ACC112 (cell line): Measurements from ENCODE around the gene HIPK1.

Experiments used
- H2AFZ ChIP-seq: fragments of 200-600 bp; sonication (generic); one replicate; pipeline ENCODE4 v1.6.0; 2017; ENCODE audit warnings: antibody characterized with exemption, low read length; ENCODE audit not compliant: unreplicated experiment
- H3K27ac ChIP-seq: fragments of 200-600 bp; sonication (generic); 2 replicates; pipeline ENCODE4 v1.5.1; 2014; ENCODE audit warnings: low read depth, mild to moderate bottlenecking, antibody characterized with exemption, low read length, moderate library complexity
- H3K27me3 ChIP-seq: fragments of 200-600 bp; sonication (generic); 2 replicates; pipeline ENCODE4 v1.6.1; 2014; ENCODE audit warnings: mild to moderate bottlenecking, antibody characterized with exemption, low read length, moderate library complexity, mixed read lengths; ENCODE audit not compliant: insufficient read depth
- H3K36me3 ChIP-seq: fragments of 200-600 bp; sonication (generic); 2 replicates; pipeline ENCODE4 v1.6.1; 2016; ENCODE audit warnings: mild to moderate bottlenecking, antibody characterized with exemption, low read length, moderate library complexity, mixed read lengths; ENCODE audit not compliant: insufficient read depth
- H3K4me1 ChIP-seq: fragments of 200-600 bp; sonication (generic); one replicate; pipeline ENCODE4 v1.6.1; 2016; ENCODE audit warnings: low read length, mixed read lengths; ENCODE audit not compliant: insufficient read depth, unreplicated experiment, control insufficient read depth
- H3K4me3 ChIP-seq: fragments of 200-600 bp; sonication (generic); 2 replicates; pipeline ENCODE4 v1.5.1; 2014; ENCODE audit warnings: mild to moderate bottlenecking, low read depth, low read length
- H3K79me2 ChIP-seq: fragments of 200-600 bp; sonication (generic); one replicate; pipeline ENCODE4 v1.6.0; 2016; ENCODE audit warnings: low read length; ENCODE audit not compliant: control insufficient read depth, unreplicated experiment, insufficient read depth

Gene HIPK1

GRCh38 chr1:113928941-113929749 lies at the start of gene HIPK1:
HIPK1 (plus strand) TSS chr1:113929324.
- H3K27me3 ChIP-seq: no peaks in the 10 kb centered on the region
- no peaks in the 10 kb centered on the region for H3K36me3 ChIP-seq
- H3K4me3 ChIP-seq: peak within 1 kb of the TSS; percentile 93
- H3K27ac ChIP-seq: peak within 1 kb of the TSS; percentile 95
- peak within 1 kb of the TSS; percentile 79 for H2AFZ ChIP-seq
- H3K79me2 ChIP-seq: peaks cover 48% of the 10 kb centered on the region
- H3K4me1 ChIP-seq: peaks cover 9% of the 10 kb centered on the region

- Histone ChIP-seq H3K4me3 (no peak overlapping the region), H3K27ac (no peak overlapping the region), H2AFZ (no peak overlapping the region)
Measured at GRCh38 chr1:113879739-113880038, 49.4 kb upstream of the HIPK1 start.

GRCh38 chr1:113881661-113882060 lies 47.5 kb upstream of the HIPK1 start:
- Histone ChIP-seq H3K4me1 (no peaks in the 10 kb centered on the region), H3K27me3 (no peaks in the 10 kb centered on the region), H3K36me3 (no peaks in the 10 kb centered on the region), H3K79me2 (no peaks in the 10 kb centered on the region), H2AFZ (no peak overlapping the region), H3K4me3 (no peak overlapping the region), H3K27ac (no peak overlapping the region)

More at GRCh38 chr1:113879739-113880038, 49.4 kb upstream of the HIPK1 start:
- H3K79me2 ChIP-seq: no peaks in the 10 kb centered on the region
- no peaks in the 10 kb centered on the region for H3K27me3 ChIP-seq
- H3K4me1 ChIP-seq: no peaks in the 10 kb centered on the region
- no peaks in the 10 kb centered on the region for H3K36me3 ChIP-seq

GRCh38 chr1:113886417-113887401 lies 42.4 kb upstream of the HIPK1 start:
- H3K36me3 ChIP-seq: no peaks in the 10 kb centered on the region

GRCh38 chr1:113887402-113888175 lies 41.5 kb upstream of the HIPK1 start, which contains the start of gene BCL2L15:
BCL2L15 (minus strand) TSS chr1:113887581; CDS start chr1:113887375, 206 bp downstream.
- H3K27me3 ChIP-seq: no peaks in the 10 kb centered on the region
- no peaks in the 10 kb centered on the region for H3K79me2 ChIP-seq
- H3K4me3 ChIP-seq: no peak within 1 kb of the TSS
- H3K4me1 ChIP-seq: peaks cover 4% of the 10 kb centered on the region
- no peaks in the 10 kb centered on the region for H3K36me3 ChIP-seq
- H3K27ac ChIP-seq: no peak within 1 kb of the TSS
- H2AFZ ChIP-seq: no peak within 1 kb of the TSS

More at GRCh38 chr1:113886417-113887401, 42.4 kb upstream of the HIPK1 start:
- Histone ChIP-seq H2AFZ (no peak overlapping the region), H3K79me2 (no peaks in the 10 kb centered on the region), H3K4me1 (peaks cover 4% of the 10 kb centered on the region), H3K27ac (no peak overlapping the region), H3K4me3 (no peak overlapping the region), H3K27me3 (no peaks in the 10 kb centered on the region)

- no peaks in the 10 kb centered on the region for H3K27me3 ChIP-seq
- peaks cover 5% of the 10 kb centered on the region; the same call in 1 of the 2 replicates for H3K36me3 ChIP-seq
- no peak overlapping the region for H2AFZ ChIP-seq
- H3K4me3 ChIP-seq: no peak overlapping the region
- no peaks in the 10 kb centered on the region for H3K79me2 ChIP-seq
- peaks cover 4% of the 10 kb centered on the region for H3K4me1 ChIP-seq
- no peak overlapping the region for H3K27ac ChIP-seq
Measured at GRCh38 chr1:113890816-113891215, 38.3 kb upstream of the HIPK1 start.

GRCh38 chr1:113891631-113892220 lies 37.4 kb upstream of the HIPK1 start:
- no peaks in the 10 kb centered on the region for H3K27me3 ChIP-seq
- no peak overlapping the region for H2AFZ ChIP-seq
- no peaks in the 10 kb centered on the region for H3K79me2 ChIP-seq
- no peak overlapping the region for H3K27ac ChIP-seq
- peaks cover 4% of the 10 kb centered on the region for H3K4me1 ChIP-seq
- peaks cover 5% of the 10 kb centered on the region; the same call in 1 of the 2 replicates for H3K36me3 ChIP-seq
- no peak overlapping the region for H3K4me3 ChIP-seq

GRCh38 chr1:113893267-113893666 lies 35.9 kb upstream of the HIPK1 start:
- Histone ChIP-seq H3K27ac (no peak overlapping the region), H3K4me3 (no peak overlapping the region), H2AFZ (no peak overlapping the region), H3K36me3 (peaks cover 5% of the 10 kb centered on the region), H3K4me1 (no peaks in the 10 kb centered on the region), H3K79me2 (no peaks in the 10 kb centered on the region), H3K27me3 (no peaks in the 10 kb centered on the region)

- H3K79me2 ChIP-seq: no peaks in the 10 kb centered on the region
- peaks cover 9% of the 10 kb centered on the region for H3K36me3 ChIP-seq
- H2AFZ ChIP-seq: no peak overlapping the region
- no peak overlapping the region for H3K27ac ChIP-seq
- H3K4me3 ChIP-seq: no peak overlapping the region
- no peaks in the 10 kb centered on the region for H3K4me1 ChIP-seq
- no peaks in the 10 kb centered on the region for H3K27me3 ChIP-seq
Measured at GRCh38 chr1:113895098-113895497, 34.0 kb upstream of the HIPK1 start.

- Histone ChIP-seq H3K27ac (no peak overlapping the region), H3K4me1 (no peaks in the 10 kb centered on the region), H3K36me3 (peaks cover 9% of the 10 kb centered on the region), H2AFZ (no peak overlapping the region), H3K79me2 (no peaks in the 10 kb centered on the region), H3K27me3 (no peaks in the 10 kb centered on the region), H3K4me3 (no peak overlapping the region)
Measured at GRCh38 chr1:113895961-113896360, 33.2 kb upstream of the HIPK1 start.
